Ishikawa (cell line): ENCODE results near the gene ADK.

Source experiments
- EGR1 ChIP-seq: IDR thresholded peaks from 2 replicates; pipeline ENCODE4 v1.6.1; 2012
- EP300 ChIP-seq: IDR thresholded peaks from 2 replicates; pipeline ENCODE4 v1.6.1; 2012; ENCODE audit warnings: borderline replicate concordance

- no peak for TF ChIP-seq EP300
- no peak for TF ChIP-seq EGR1
Observed at GRCh38 chr10:74361678-74362077, 210.7 kb downstream of the ADK start.
